Caco-2 (cell line): ENCODE data around the gene GAPDH. TPM values are rescaled to one million over a fixed set of nuclear protein-coding genes. Genes with fewer than 3 reads are reported as not detected.
A peak's percentile ranks its signal among the peaks of the same experiment; 100 is the strongest.
"Not testable (repeated sequence)": the region's sequence is repeated elsewhere in the genome, so short reads cannot be mapped to it uniquely, and the experiment has no call there.

Source experiments
- BruUV-seq: library from RNA; stranded (reverse); fragments of 400-500 nt; replicated peaks from 2 replicates; lab custom pipeline; 2021; lab: Mats Ljungman, UMichigan
- CTCF ChIA-PET: fragments of 300-600 bp; sonication (Branson Sonifier 250); formaldehyde crosslinking; loops from one replicate; lab custom pipeline; 2022; ENCODE audit warnings: antibody characterized with exemption; lab: Charles Lee
- POLR2A ChIA-PET: fragments of 300-600 bp; sonication (Branson Sonifier 250); formaldehyde crosslinking; loops from one replicate; lab custom pipeline; 2022; ENCODE audit warnings: antibody characterized with exemption; lab: Charles Lee
- DNase-seq, 2 experiments: peaks; one replicate each; pipeline versions ENCODE4 v3.0.0 to v3.0.0-alpha.2; 2020 to 2022
- H3K27me3 ChIP-seq: replicated peaks from 2 replicates; pipeline ENCODE4 v1.6.0; 2011; ENCODE audit warnings: low read length; ENCODE audit not compliant: control insufficient read depth, insufficient read depth
- H3K36me3 ChIP-seq: 2 replicates; pipeline ENCODE4 v1.5.1; 2011; ENCODE audit warnings: low read length; ENCODE audit not compliant: control insufficient read depth, insufficient read depth
- H3K4me1 ChIP-seq: fragments of 250-450 bp; sonication (Bioruptor Pico); 2 replicates; pipeline ENCODE4 v1.5.1; 2020; ENCODE audit warnings: mild to moderate bottlenecking
- H3K4me3 ChIP-seq: 2 replicates; pipeline ENCODE4 v1.5.1; 2011; ENCODE audit warnings: low read depth, mild to moderate bottlenecking, control low read depth, low read length
- H3K9me3 ChIP-seq: fragments of 250-450 bp; sonication (Bioruptor Pico); 2 replicates; pipeline ENCODE4 v1.5.1; 2020; ENCODE audit warnings: mild to moderate bottlenecking, moderate library complexity
- H3K27ac Mint-ChIP-seq: one replicate; pipeline ENCODE4 v1.8.0; 2022; ENCODE audit warnings: mixed read lengths; ENCODE audit not compliant: unreplicated experiment
- H3K27me3 Mint-ChIP-seq: one replicate; pipeline ENCODE4 v1.8.0; 2022; ENCODE audit warnings: mixed read lengths; ENCODE audit not compliant: insufficient read depth, unreplicated experiment
- H3K36me3 Mint-ChIP-seq: one replicate; pipeline ENCODE4 v1.8.0; 2022; ENCODE audit warnings: mild to moderate bottlenecking, mixed read lengths; ENCODE audit not compliant: insufficient read depth, unreplicated experiment
- H3K4me1 Mint-ChIP-seq: one replicate; pipeline ENCODE4 v1.8.0; 2022; ENCODE audit warnings: low read depth, mixed read lengths; ENCODE audit not compliant: unreplicated experiment
- H3K4me3 Mint-ChIP-seq: one replicate; pipeline ENCODE4 v1.8.0; 2022; ENCODE audit warnings: mild to moderate bottlenecking, moderate library complexity, mixed read lengths; ENCODE audit not compliant: unreplicated experiment
- H3K9me3 Mint-ChIP-seq: one replicate; pipeline ENCODE4 v1.8.0; 2022; ENCODE audit warnings: mixed read lengths; ENCODE audit not compliant: unreplicated experiment
- CTCF ChIP-seq, 2 experiments: fragments of 200-600 bp in 1 of 2; IDR thresholded peaks; 1 replicate in 1 of 2; 2 replicates in 1 of 2; pipeline versions ENCODE4 v1.5.1 to v1.8.0; 2011 to 2022; ENCODE audit warnings: antibody characterized with exemption in 1 of 2, control low read depth in 1 of 2, inconsistent platforms in 1 of 2, low read depth in 1 of 2, low read length in 1 of 2, mild to moderate bottlenecking in 1 of 2, moderate library complexity in 1 of 2; ENCODE audit not compliant: insufficient read depth in 1 of 2, severe bottlenecking in 1 of 2, unreplicated experiment in 1 of 2
- intact Hi-C: fragments of 100-400 bp; cut with micrococcal nuclease; formaldehyde crosslinking; loops from one replicate; pipeline ENCODE4 v1.10.0; 2022; ENCODE audit not compliant: unreplicated experiment
- total RNA-seq: library from RNA; stranded (reverse); gene quantifications from 2 replicates; pipeline ENCODE4 v1.2.3, GENCODE V29; 2022

GAPDH gene
- total RNA-seq, 1 experiment from 2014 or later = 4,975 TPM

- H3K27ac Mint-ChIP-seq = peak overlapping the region; percentile 97
- no peak for TF ChIP-seq CTCF (IDR thresholded peaks at IDR 0.05; ENCODE audit: insufficient read depth in 1 of 2, low read depth in 1 of 2, low read length in 1 of 2, severe bottlenecking in 1 of 2, unreplicated experiment in 1 of 2)
- ChIA-PET POLR2A (interaction anchor here (0.5 to 1.1 kb wide), 5 partner anchors 8 to 208 kb away, joined by 3 to 8 read pairs (median 4); partner anchors contain the start of genes MRPL51 and ZNF384), CTCF (interaction anchor here (0.5 to 2.2 kb wide), 35 partner anchors 8 to 546 kb away, joined by 3 to 19 read pairs (median 5); partner anchors contain the start of genes COPS7A, MRPL51, NOP2 and TAPBPL)
- Histone ChIP-seq H3K36me3 (peaks cover 16% of the 10 kb centered on the region), H3K4me3 (peak overlapping the region; percentile 93), H3K9me3 (no peaks in the 10 kb centered on the region), H3K4me1 (peaks cover 28% of the 10 kb centered on the region), H3K27me3 (no peaks in the 10 kb centered on the region)
- no peak for DNase-seq
- peaks cover 88% of the 10 kb centered on the region for H3K36me3 Mint-ChIP-seq
- H3K4me1 Mint-ChIP-seq = peaks cover 43% of the 10 kb centered on the region
- no peaks in the 10 kb centered on the region for H3K27me3 Mint-ChIP-seq
- intact Hi-C loops = no loop called here
- peak overlapping the region; percentile 91 for H3K4me3 Mint-ChIP-seq
- no TSS peak for BruUV-seq
- H3K9me3 Mint-ChIP-seq = no peaks in the 10 kb centered on the region
Measured at GRCh38 chr12:6536894-6537579, 2.7 kb downstream of the GAPDH start.

GRCh38 chr12:6537580-6538419 is 3.5 kb downstream of the GAPDH start:
- not testable (repeated sequence) for H3K9me3 ChIP-seq, H3K4me3 ChIP-seq, H3K27me3 Mint-ChIP-seq, H3K27me3 ChIP-seq, H3K9me3 Mint-ChIP-seq
- Mint-ChIP-seq H3K36me3 (peaks cover 88% of the 10 kb centered on the region), H3K27ac (peak overlapping the region; percentile 97), H3K4me1 (peaks cover 43% of the 10 kb centered on the region), H3K4me3 (peak overlapping the region; percentile 65)
- peaks cover 28% of the 10 kb centered on the region for H3K4me1 ChIP-seq
- DNase-seq = peak; percentile 87 to 88
- ChIA-PET CTCF (interaction anchor here (0.5 to 2.5 kb wide), 38 partner anchors 9 to 547 kb away, joined by 3 to 19 read pairs (median 5); partner anchors contain the start of genes COPS7A, MRPL51, NOP2 and TAPBPL), POLR2A (interaction anchor here (0.5 to 1.4 kb wide), 6 partner anchors 9 to 209 kb away, joined by 3 to 8 read pairs (median 4); partner anchors contain the start of genes MRPL51 and ZNF384)
- peaks cover 16% of the 10 kb centered on the region for H3K36me3 ChIP-seq
- BruUV-seq = TSS peak; percentile 56
- intact Hi-C loops = loop anchor here (1.0 kb wide), 1 partner anchor 114 kb away; no protein-coding TSS in a partner anchor
- TF ChIP-seq CTCF (IDR thresholded peaks at IDR 0.05; ENCODE audit: insufficient read depth in 1 of 2, low read depth in 1 of 2, low read length in 1 of 2, severe bottlenecking in 1 of 2, unreplicated experiment in 1 of 2) = peak; percentile 91 to 97
